ENCODE data around the gene THG1L. TPM values are rescaled to one million over a fixed set of nuclear protein-coding genes. Genes with fewer than 3 reads are reported as not detected.
A peak's percentile ranks its signal among the peaks of the same experiment; 100 is the strongest.

THG1L gene
- total and polyA plus RNA-seq, 2 of the 13 experiments (the other 11 are each of a cell fraction or from before 2014, with no cell fraction given), result 16.6 to 17.2 TPM

- TF ChIP-seq BCLAF1 (IDR thresholded peaks at IDR 0.05) (no peak), SRSF1 (optimal IDR thresholded peaks at IDR 0.05; ENCODE audit: low read depth, low read length) (peak; percentile 46), ZGPAT (CRISPR knock-in tag; IDR thresholded peaks at IDR 0.05) (peak; percentile 79; the same call in 1 of the 2 replicates), DNMT1 (CRISPR knock-in tag; IDR thresholded peaks at IDR 0.05) (0 out of 2 replicates have a peak, but pooled peaks have one; percentile 54), SIN3B (IDR thresholded peaks at IDR 0.05; ENCODE audit: low read length) (peak; percentile 39; the same call in 1 of the 2 replicates), RXRA (CRISPR knock-in tag; IDR thresholded peaks at IDR 0.05) (peak; percentile 54; the same call in 1 of the 2 replicates), PRDM4 (CRISPR knock-in tag; IDR thresholded peaks at IDR 0.05; ENCODE audit: borderline replicate concordance) (no peak), ZBTB38 (CRISPR knock-in tag; IDR thresholded peaks at IDR 0.05) (0 out of 2 replicates have a peak, but pooled peaks have one; percentile 38), HMGXB4 (CRISPR knock-in tag; IDR thresholded peaks at IDR 0.05; ENCODE audit: borderline replicate concordance in 1 of 2, low read depth in 1 of 2) (peak; percentile 99), TARDBP (CRISPR knock-in tag; IDR thresholded peaks at IDR 0.05) (0 out of 2 replicates have a peak, but pooled peaks have one; percentile 19), YEATS2 (CRISPR knock-in tag; IDR thresholded peaks at IDR 0.05; ENCODE audit: borderline replicate concordance) (0 out of 2 replicates have a peak, but pooled peaks have one; percentile 41), POLR2AphosphoS5 (IDR thresholded peaks at IDR 0.05; ENCODE audit: low read depth, low read length) (peak; percentile 35; the same call in 1 of the 2 replicates), HIVEP1 (CRISPR knock-in tag; IDR thresholded peaks at IDR 0.05) (no peak), ZXDC (CRISPR knock-in tag; IDR thresholded peaks at IDR 0.05) (no peak), BRD4 (CRISPR knock-in tag; IDR thresholded peaks at IDR 0.05) (peak; percentile 73; the same call in 1 of the 2 replicates), ZFAT (CRISPR knock-in tag; conservative IDR thresholded peaks at IDR 0.05) (no peak)
These were observed 12.2 kb downstream of the THG1L start, which contains the start of gene LSM11 (continued) for GRCh38 chr5:157743163-157744050.

Measured in HepG2 (cell line).